ENCODE data around the gene CSF1R. TPM values are rescaled to one million over a fixed set of nuclear protein-coding genes. Genes with fewer than 3 reads are reported as not detected.
A peak's percentile ranks its signal among the peaks of the same experiment; 100 is the strongest.

The CSF1R gene
- polyA plus RNA-seq, 1 experiment: 0.09 TPM

GRCh38 chr5:150026682-150027172 is 59.6 kb downstream of the CSF1R start:
- DNase-seq (ENCODE audit: low read depth, low spot score): no peak
- Histone ChIP-seq H3K27ac (ENCODE audit: low read depth, low read length) (no peak overlapping the region), H3K27me3 (ENCODE audit: control insufficient read depth, insufficient read depth, low read length) (no peaks in the 10 kb centered on the region), H3K9me3 (ENCODE audit: control insufficient read depth, insufficient read depth, low read length) (no peaks in the 10 kb centered on the region), H3K4me3 (ENCODE audit: low read depth, low read length) (no peak overlapping the region)
- POLR2A ChIA-PET: no interaction called here
- CTCF ChIA-PET: no interaction called here
- TF ChIP-seq, protein P1, sequence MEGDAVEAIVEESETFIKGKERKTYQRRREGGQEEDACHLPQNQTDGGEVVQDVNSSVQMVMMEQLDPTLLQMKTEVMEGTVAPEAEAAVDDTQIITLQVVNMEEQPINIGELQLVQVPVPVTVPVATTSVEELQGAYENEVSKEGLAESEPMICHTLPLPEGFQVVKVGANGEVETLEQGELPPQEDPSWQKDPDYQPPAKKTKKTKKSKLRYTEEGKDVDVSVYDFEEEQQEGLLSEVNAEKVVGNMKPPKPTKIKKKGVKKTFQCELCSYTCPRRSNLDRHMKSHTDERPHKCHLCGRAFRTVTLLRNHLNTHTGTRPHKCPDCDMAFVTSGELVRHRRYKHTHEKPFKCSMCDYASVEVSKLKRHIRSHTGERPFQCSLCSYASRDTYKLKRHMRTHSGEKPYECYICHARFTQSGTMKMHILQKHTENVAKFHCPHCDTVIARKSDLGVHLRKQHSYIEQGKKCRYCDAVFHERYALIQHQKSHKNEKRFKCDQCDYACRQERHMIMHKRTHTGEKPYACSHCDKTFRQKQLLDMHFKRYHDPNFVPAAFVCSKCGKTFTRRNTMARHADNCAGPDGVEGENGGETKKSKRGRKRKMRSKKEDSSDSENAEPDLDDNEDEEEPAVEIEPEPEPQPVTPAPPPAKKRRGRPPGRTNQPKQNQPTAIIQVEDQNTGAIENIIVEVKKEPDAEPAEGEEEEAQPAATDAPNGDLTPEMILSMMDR (IDR thresholded peaks at IDR 0.05; ENCODE audit: low read depth, low read length): no peak

DNA sequence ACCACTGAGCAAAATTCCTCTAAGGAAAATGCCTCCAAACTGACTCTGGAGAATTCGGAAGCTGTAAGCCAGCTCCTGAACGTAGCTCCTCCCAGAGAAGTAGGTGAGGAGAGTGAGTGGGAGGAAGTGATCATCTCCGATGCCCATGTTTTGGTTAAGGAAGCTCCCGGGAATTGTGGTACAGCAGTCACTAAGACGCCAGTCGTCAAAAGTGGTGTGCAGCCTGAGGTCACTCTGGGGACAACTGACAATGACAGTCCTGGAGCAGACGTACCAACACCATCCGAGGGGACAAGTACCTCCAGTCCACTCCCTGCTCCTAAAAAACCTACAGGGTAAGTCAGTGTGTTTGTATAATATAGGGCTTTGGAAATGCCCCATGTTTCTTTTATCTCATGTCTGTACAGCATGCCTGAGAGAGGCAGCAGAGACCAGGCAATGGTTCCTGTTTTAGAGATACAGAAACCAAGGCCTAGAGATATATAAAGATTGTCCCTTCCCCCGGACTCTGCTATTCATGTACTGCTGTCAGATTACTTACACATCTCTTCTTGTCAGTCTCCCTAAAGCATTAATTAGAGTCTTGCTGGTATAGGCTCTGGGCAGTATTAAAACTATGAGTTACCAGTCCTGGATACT is 61.9 kb downstream of the CSF1R start:
- CTCF ChIA-PET: no interaction called here
- POLR2A ChIA-PET: no interaction called here
- no peak overlapping the region for H3K27ac ChIP-seq (ENCODE audit: low read depth, low read length)
- H3K27me3 ChIP-seq (ENCODE audit: control insufficient read depth, insufficient read depth, low read length): no peaks in the 10 kb centered on the region
- H3K4me3 ChIP-seq (ENCODE audit: low read depth, low read length): no peak overlapping the region
- no peaks in the 10 kb centered on the region for H3K9me3 ChIP-seq (ENCODE audit: control insufficient read depth, insufficient read depth, low read length)
- DNase-seq (ENCODE audit: low read depth, low spot score): no peak
- TF ChIP-seq, protein P1 (IDR thresholded peaks at IDR 0.05; ENCODE audit: low read depth, low read length): 0 out of 2 replicates have a peak, but pooled peaks have one; percentile 14

DNA sequence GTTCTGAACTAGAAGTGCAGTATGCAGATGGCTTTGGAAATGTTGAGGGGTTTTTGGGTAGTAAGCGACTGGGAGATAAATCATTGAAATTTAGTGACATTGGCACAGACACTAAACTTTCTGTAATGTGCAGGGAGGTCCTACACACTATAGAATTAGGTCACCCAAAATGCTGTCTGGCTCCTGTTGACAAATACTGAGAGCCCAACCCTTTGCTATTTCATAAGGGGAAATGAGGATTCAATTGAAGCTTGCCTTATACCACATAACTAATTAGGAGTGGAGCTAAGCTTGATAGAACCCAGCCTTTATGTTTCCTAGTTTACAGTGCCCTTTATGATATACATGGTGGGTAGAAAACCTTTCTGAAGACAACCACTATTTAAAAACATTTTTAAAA is 63.2 kb downstream of the CSF1R start:
- TF ChIP-seq, protein P1 (IDR thresholded peaks at IDR 0.05; ENCODE audit: low read depth, low read length): no peak
- POLR2A ChIA-PET: interaction anchor here (0.7 kb wide), 1 partner anchor 26 kb away, joined by 10 read pairs; no protein-coding TSS in a partner anchor
- CTCF ChIA-PET: interaction anchor here (0.6 to 1.3 kb wide), 4 partner anchors 13 to 196 kb away, joined by 3 to 7 read pairs (median 3); no protein-coding TSS in a partner anchor
- no peak for DNase-seq (ENCODE audit: low read depth, low spot score)
- no peaks in the 10 kb centered on the region for H3K27me3 ChIP-seq (ENCODE audit: control insufficient read depth, insufficient read depth, low read length)
- H3K27ac ChIP-seq (ENCODE audit: low read depth, low read length): no peak overlapping the region
- no peak overlapping the region for H3K4me3 ChIP-seq (ENCODE audit: low read depth, low read length)
- H3K9me3 ChIP-seq (ENCODE audit: control insufficient read depth, insufficient read depth, low read length): no peaks in the 10 kb centered on the region

DNA sequence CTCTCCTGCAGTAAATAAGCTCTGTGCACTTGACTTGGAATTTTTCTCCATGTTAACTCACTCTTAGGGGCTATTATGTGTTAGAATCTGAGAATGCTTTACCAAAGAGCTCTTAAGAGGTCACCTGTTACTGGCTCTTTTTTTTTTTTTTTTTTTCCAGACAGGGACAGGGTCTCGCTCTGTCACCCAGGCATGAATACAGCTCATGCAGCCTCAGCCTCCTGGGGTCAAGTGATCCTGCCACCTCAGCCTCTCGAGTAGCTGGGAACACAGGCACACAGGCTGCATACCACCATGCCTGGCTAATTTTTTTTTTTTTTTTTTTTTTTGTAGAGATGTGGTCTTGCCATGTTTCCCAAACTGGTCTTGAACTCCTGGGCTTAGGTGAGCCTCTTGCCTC is 63.7 kb downstream of the CSF1R start:
- Histone ChIP-seq H3K4me3 (ENCODE audit: low read depth, low read length) (no peak overlapping the region), H3K27ac (ENCODE audit: low read depth, low read length) (no peak overlapping the region), H3K9me3 (ENCODE audit: control insufficient read depth, insufficient read depth, low read length) (no peaks in the 10 kb centered on the region), H3K27me3 (ENCODE audit: control insufficient read depth, insufficient read depth, low read length) (no peaks in the 10 kb centered on the region)
- TF ChIP-seq, protein P1 (IDR thresholded peaks at IDR 0.05; ENCODE audit: low read depth, low read length): no peak
- POLR2A ChIA-PET: interaction anchor here (0.6 to 0.7 kb wide), 2 partner anchors 25 to 106 kb away, joined by 3 to 10 read pairs; no protein-coding TSS in a partner anchor
- CTCF ChIA-PET: interaction anchor here (0.6 to 1.4 kb wide), 6 partner anchors 14 to 195 kb away, joined by 3 to 7 read pairs (median 3); no protein-coding TSS in a partner anchor
- DNase-seq (ENCODE audit: low read depth, low spot score): no peak

DNA sequence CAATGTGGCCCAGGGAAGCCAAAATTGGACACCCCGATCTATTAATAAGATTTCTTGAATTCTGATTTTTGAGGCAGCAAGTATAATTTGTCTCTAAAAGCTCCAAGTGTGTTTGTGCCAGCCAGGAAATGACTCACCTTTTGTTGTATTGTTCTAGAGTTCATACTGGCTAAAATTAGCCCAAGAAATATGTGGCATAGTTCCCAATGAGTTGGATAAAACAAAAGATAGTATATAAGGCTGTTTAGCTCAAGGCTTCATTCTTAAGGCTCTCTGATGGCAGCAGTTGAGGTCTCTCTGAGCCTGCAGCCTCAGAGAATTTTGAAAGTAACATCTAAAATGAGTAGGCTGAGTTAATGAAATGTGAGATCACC is 64.2 kb downstream of the CSF1R start:
- TF ChIP-seq, protein P1 (IDR thresholded peaks at IDR 0.05; ENCODE audit: low read depth, low read length): no peak
- ChIA-PET CTCF (interaction anchor here (0.6 to 1.4 kb wide), 5 partner anchors 14 to 192 kb away, joined by 3 to 4 read pairs (median 3); no protein-coding TSS in a partner anchor), POLR2A (interaction anchor here (0.6 kb wide), 1 partner anchor 106 kb away, joined by 3 read pairs; no protein-coding TSS in a partner anchor)
- H3K27me3 ChIP-seq (ENCODE audit: control insufficient read depth, insufficient read depth, low read length): no peaks in the 10 kb centered on the region
- H3K4me3 ChIP-seq (ENCODE audit: low read depth, low read length): no peak overlapping the region
- no peaks in the 10 kb centered on the region for H3K9me3 ChIP-seq (ENCODE audit: control insufficient read depth, insufficient read depth, low read length)
- peak; percentile 47 for DNase-seq (ENCODE audit: low read depth, low spot score)
- peak overlapping the region; percentile 40 for H3K27ac ChIP-seq (ENCODE audit: low read depth, low read length)

Data from AG04450 (cell line).